Measurements from ENCODE around the gene FAXC. TPM values are rescaled to one million over a fixed set of nuclear protein-coding genes. Genes with fewer than 3 reads are reported as not detected.

FAXC gene
- polyA plus RNA-seq, 1 experiment: 3.8 TPM

- Histone ChIP-seq H3K36me3 (ENCODE audit: control insufficient read depth, insufficient read depth, low read length) (no peaks in the 10 kb centered on the region), H3K4me3 (ENCODE audit: low read depth, low read length) (no peak overlapping the region), H3K27me3 (ENCODE audit: control insufficient read depth, insufficient read depth, low read length) (no peaks in the 10 kb centered on the region)
- CTCF ChIA-PET: interaction anchor here (1.1 to 1.5 kb wide), 2 partner anchors 8 to 11 kb away, joined by 4 read pairs; no protein-coding TSS in a partner anchor
- DNase-seq (ENCODE audit: low read depth): no peak
- POLR2A ChIA-PET: no interaction called here
- no peak for TF ChIP-seq CTCF (IDR thresholded peaks at IDR 0.05; ENCODE audit: insufficient read depth, low read depth, low read length)
Measured at GRCh38 chr6:99307295-99307907, 42.1 kb downstream of the FAXC start.

GRCh38 chr6:99306341-99306740, 43.1 kb downstream of the FAXC start:
- Histone ChIP-seq H3K36me3 (ENCODE audit: control insufficient read depth, insufficient read depth, low read length) (no peaks in the 10 kb centered on the region), H3K4me3 (ENCODE audit: low read depth, low read length) (no peak overlapping the region), H3K27me3 (ENCODE audit: control insufficient read depth, insufficient read depth, low read length) (no peaks in the 10 kb centered on the region)
- no peak for DNase-seq (ENCODE audit: low read depth)
- TF ChIP-seq CTCF (IDR thresholded peaks at IDR 0.05; ENCODE audit: insufficient read depth, low read depth, low read length): no peak
- ChIA-PET CTCF (interaction anchor here (1.1 to 1.9 kb wide), 3 partner anchors 10 to 24 kb away, joined by 4 to 8 read pairs (median 4); no protein-coding TSS in a partner anchor), POLR2A (interaction anchor here (0.6 kb wide), 1 partner anchor 1823 kb away, joined by 3 read pairs; no protein-coding TSS in a partner anchor)

- Histone ChIP-seq H3K4me3 (ENCODE audit: low read depth, low read length) (no peak overlapping the region), H3K36me3 (ENCODE audit: control insufficient read depth, insufficient read depth, low read length) (no peaks in the 10 kb centered on the region), H3K27me3 (ENCODE audit: control insufficient read depth, insufficient read depth, low read length) (no peaks in the 10 kb centered on the region)
- no peak for DNase-seq (ENCODE audit: low read depth)
- ChIA-PET CTCF (interaction anchor here (1.9 kb wide), 1 partner anchor 26 kb away, joined by 8 read pairs; no protein-coding TSS in a partner anchor), POLR2A (no interaction called here)
- TF ChIP-seq CTCF (IDR thresholded peaks at IDR 0.05; ENCODE audit: insufficient read depth, low read depth, low read length): no peak
Measured at GRCh38 chr6:99305021-99305554, 44.4 kb downstream of the FAXC start.

- Histone ChIP-seq H3K36me3 (ENCODE audit: control insufficient read depth, insufficient read depth, low read length) (no peaks in the 10 kb centered on the region), H3K4me3 (ENCODE audit: low read depth, low read length) (no peak overlapping the region), H3K27me3 (ENCODE audit: control insufficient read depth, insufficient read depth, low read length) (no peaks in the 10 kb centered on the region)
- CTCF ChIA-PET: interaction anchor here (1.6 kb wide), 1 partner anchor 9 kb away, joined by 4 read pairs; no protein-coding TSS in a partner anchor
- no peak for TF ChIP-seq CTCF (IDR thresholded peaks at IDR 0.05; ENCODE audit: insufficient read depth, low read depth, low read length)
- no peak for DNase-seq (ENCODE audit: low read depth)
- POLR2A ChIA-PET: no interaction called here
Measured at GRCh38 chr6:99297415-99297814, 52.1 kb downstream of the FAXC start.

GRCh38 chr6:99297006-99297405, 52.5 kb downstream of the FAXC start:
- no peak for DNase-seq (ENCODE audit: low read depth)
- Histone ChIP-seq H3K4me3 (ENCODE audit: low read depth, low read length) (no peak overlapping the region), H3K36me3 (ENCODE audit: control insufficient read depth, insufficient read depth, low read length) (no peaks in the 10 kb centered on the region), H3K27me3 (ENCODE audit: control insufficient read depth, insufficient read depth, low read length) (no peaks in the 10 kb centered on the region)
- TF ChIP-seq CTCF (IDR thresholded peaks at IDR 0.05; ENCODE audit: insufficient read depth, low read depth, low read length): no peak
- ChIA-PET CTCF (interaction anchor here (1.0 to 1.6 kb wide), 2 partner anchors 10 to 33 kb away, joined by 3 to 4 read pairs; no protein-coding TSS in a partner anchor), POLR2A (no interaction called here)

Measured in BJ (cell line).